Measurements from ENCODE around the gene SIPA1L3. TPM values are rescaled to one million over a fixed set of nuclear protein-coding genes. Genes with fewer than 3 reads are reported as not detected.

Gene SIPA1L3
- total RNA-seq, 1 experiment from 2014 or later: 19.9 TPM

- no peaks in the 10 kb centered on the region for H3K36me3 ChIP-seq (ENCODE audit: insufficient read depth, low read length, poor library complexity, severe bottlenecking)
- CTCF ChIA-PET: no interaction called here
- no peak for DNase-seq (ENCODE audit: low spot score)
- no peak overlapping the region for H3K27ac ChIP-seq (ENCODE audit: low read depth, low read length, poor library complexity, severe bottlenecking)
- BruUV-seq (replicated peaks): no TSS peak
- H3K4me1 ChIP-seq (ENCODE audit: insufficient read depth, low read length, poor library complexity, severe bottlenecking): peaks cover 9% of the 10 kb centered on the region
- no peaks in the 10 kb centered on the region for H3K27me3 ChIP-seq (replicated peaks; ENCODE audit: insufficient read depth, low read depth, low read length, poor library complexity)
- no peak overlapping the region for H3K4me3 ChIP-seq (ENCODE audit: low read depth, low read length, poor library complexity, severe bottlenecking)
- TF ChIP-seq CTCF (conservative IDR thresholded peaks at IDR 0.05; ENCODE audit: low read depth, low read length) (no peak), EZH2 (IDR thresholded peaks at IDR 0.05; ENCODE audit: borderline replicate concordance, low read depth, low read length, poor library complexity, severe bottlenecking) (no peak)
- intact Hi-C loops (cut with micrococcal nuclease; ENCODE audit: unreplicated experiment): no loop called here
- POLR2A ChIA-PET (ENCODE audit: low non-redundant PET): interaction anchor here (0.7 kb wide), 1 partner anchor 830 kb away, joined by 6 read pairs; no protein-coding TSS in a partner anchor
- H3K9me3 ChIP-seq (ENCODE audit: low read depth, low read length, poor library complexity, severe bottlenecking): peaks cover 10% of the 10 kb centered on the region
These were observed 138.7 kb downstream of the SIPA1L3 start for GRCh38 chr19:38045554-38046253.

GRCh38 chr19:38046254-38047048 is 139.4 kb downstream of the SIPA1L3 start:
- Histone ChIP-seq H3K27me3 (replicated peaks; ENCODE audit: insufficient read depth, low read depth, low read length, poor library complexity) (no peaks in the 10 kb centered on the region), H3K4me1 (ENCODE audit: insufficient read depth, low read length, poor library complexity, severe bottlenecking) (peaks cover 9% of the 10 kb centered on the region), H3K9me3 (ENCODE audit: low read depth, low read length, poor library complexity, severe bottlenecking) (peaks cover 10% of the 10 kb centered on the region), H3K27ac (ENCODE audit: low read depth, low read length, poor library complexity, severe bottlenecking) (no peak overlapping the region), H3K36me3 (ENCODE audit: insufficient read depth, low read length, poor library complexity, severe bottlenecking) (no peaks in the 10 kb centered on the region), H3K4me3 (ENCODE audit: low read depth, low read length, poor library complexity, severe bottlenecking) (no peak overlapping the region)
- DNase-seq (ENCODE audit: low spot score): no peak
- TF ChIP-seq EZH2 (IDR thresholded peaks at IDR 0.05; ENCODE audit: borderline replicate concordance, low read depth, low read length, poor library complexity, severe bottlenecking) (no peak), CTCF (conservative IDR thresholded peaks at IDR 0.05; ENCODE audit: low read depth, low read length) (no peak)
- ChIA-PET POLR2A (ENCODE audit: low non-redundant PET) (interaction anchor here (0.7 kb wide), 1 partner anchor 831 kb away, joined by 6 read pairs; no protein-coding TSS in a partner anchor), CTCF (no interaction called here)
- intact Hi-C loops (cut with micrococcal nuclease; ENCODE audit: unreplicated experiment): no loop called here
- BruUV-seq (replicated peaks): no TSS peak

- ChIA-PET POLR2A (ENCODE audit: low non-redundant PET) (no interaction called here), CTCF (no interaction called here)
- TF ChIP-seq CTCF (conservative IDR thresholded peaks at IDR 0.05; ENCODE audit: low read depth, low read length): no peak
- TF ChIP-seq EZH2 (IDR thresholded peaks at IDR 0.05; ENCODE audit: borderline replicate concordance, low read depth, low read length, poor library complexity, severe bottlenecking): no peak
- peaks cover 9% of the 10 kb centered on the region for H3K4me1 ChIP-seq (ENCODE audit: insufficient read depth, low read length, poor library complexity, severe bottlenecking)
- H3K27me3 ChIP-seq (replicated peaks; ENCODE audit: insufficient read depth, low read depth, low read length, poor library complexity): no peaks in the 10 kb centered on the region
- H3K9me3 ChIP-seq (ENCODE audit: low read depth, low read length, poor library complexity, severe bottlenecking): peaks cover 4% of the 10 kb centered on the region
- no peaks in the 10 kb centered on the region for H3K36me3 ChIP-seq (ENCODE audit: insufficient read depth, low read length, poor library complexity, severe bottlenecking)
- no peak overlapping the region for H3K27ac ChIP-seq (ENCODE audit: low read depth, low read length, poor library complexity, severe bottlenecking)
- H3K4me3 ChIP-seq (ENCODE audit: low read depth, low read length, poor library complexity, severe bottlenecking): no peak overlapping the region
- intact Hi-C loops (cut with micrococcal nuclease; ENCODE audit: unreplicated experiment): no loop called here
- BruUV-seq (replicated peaks): no TSS peak
- no peak for DNase-seq (ENCODE audit: low spot score)
These were observed 140.0 kb downstream of the SIPA1L3 start for GRCh38 chr19:38047049-38047438.

Measured in A673 (cell line).